Urothelium cell line (cell line): ENCODE results near the gene SELENOK.
A peak's percentile ranks its signal among the peaks of the same experiment; 100 is the strongest.
"Not testable (repeated sequence)": the region's sequence is repeated elsewhere in the genome, so short reads cannot be mapped to it uniquely, and the experiment has no call there.

Experiments used
- DNase-seq: peaks from one replicate; pipeline ENCODE4 v3.0.0; 2011; ENCODE audit warnings: low spot score, mixed read lengths
- FAIRE-seq: peaks from 2 replicates; lab custom pipeline; 2011; peaks lifted over from hg19 to GRCh38; lab: Jason Lieb, UNC

Gene SELENOK

GRCh38 chr3:53891497-53892285 lies at the start of gene SELENOK:
TSS of gene SELENOK (minus strand) at chr3:53891859.
- DNase-seq: peak; percentile 97
- peak; percentile 82 for FAIRE-seq

DNA sequence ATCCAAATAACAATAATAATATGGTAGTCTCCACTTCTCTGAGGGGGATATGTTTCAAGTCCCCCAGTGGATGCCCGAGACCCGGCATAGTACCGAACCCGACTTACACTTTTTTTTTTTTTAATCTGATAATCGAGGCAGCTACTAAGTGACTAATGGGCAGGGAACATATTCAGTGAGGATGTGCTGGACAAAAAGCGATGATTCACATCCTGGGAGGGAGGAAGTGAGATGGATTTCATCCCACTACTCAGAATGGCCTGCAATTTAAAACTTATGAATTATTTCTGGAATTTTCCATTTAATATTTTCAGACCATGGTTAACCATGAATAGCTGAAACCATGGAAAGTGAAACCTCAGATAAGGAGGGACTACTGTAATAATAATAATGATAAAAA lies 49.5 kb upstream of the SELENOK start:
- FAIRE-seq: no peak

GRCh38 chr3:53940623-53941022 lies 49.0 kb upstream of the SELENOK start:
- DNase-seq (no peak), FAIRE-seq (no peak)

More for the DNA sequence above, 49.5 kb upstream of the SELENOK start:
- peak; percentile 36 for DNase-seq

- FAIRE-seq (no peak), DNase-seq (no peak)
Measured at GRCh38 chr3:53939813-53940212, 48.2 kb upstream of the SELENOK start.

- DNase-seq: no peak
- no peak for FAIRE-seq
Measured at GRCh38 chr3:53939086-53939582, 47.5 kb upstream of the SELENOK start.

GRCh38 chr3:53938645-53939044 lies 47.0 kb upstream of the SELENOK start:
- FAIRE-seq (no peak), DNase-seq (peak; percentile 45)

- DNase-seq (no peak), FAIRE-seq (no peak)
Measured at GRCh38 chr3:53936347-53936746, 44.7 kb upstream of the SELENOK start.

- FAIRE-seq (no peak), DNase-seq (no peak)
Measured at GRCh38 chr3:53935283-53935901, 43.7 kb upstream of the SELENOK start.

- DNase-seq, FAIRE-seq: not testable (repeated sequence)
Measured at GRCh38 chr3:53927208-53927872, 35.7 kb upstream of the SELENOK start.

DNA sequence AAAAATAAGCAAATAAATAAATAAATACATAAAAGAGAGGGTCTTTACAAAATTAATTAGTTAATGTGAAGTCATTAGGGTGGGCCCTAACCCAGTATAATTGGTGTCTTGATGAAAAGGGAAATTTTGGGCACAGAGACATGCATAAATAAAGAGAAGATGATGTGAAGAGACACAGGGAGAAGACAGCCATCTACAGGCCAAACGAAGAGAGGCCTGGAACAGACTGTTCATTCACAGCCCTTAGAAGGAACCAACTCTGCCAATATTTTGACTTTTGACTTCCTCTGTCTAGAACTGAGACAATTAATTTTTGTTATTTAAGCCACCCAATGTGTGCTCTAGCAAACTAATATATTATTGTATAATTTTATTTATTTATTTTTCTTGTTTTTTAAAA lies 29.6 kb upstream of the SELENOK start:
- no peak for FAIRE-seq
- DNase-seq: no peak

- DNase-seq (no peak), FAIRE-seq (no peak)
Measured at GRCh38 chr3:53919741-53920140, 28.1 kb upstream of the SELENOK start.

DNA sequence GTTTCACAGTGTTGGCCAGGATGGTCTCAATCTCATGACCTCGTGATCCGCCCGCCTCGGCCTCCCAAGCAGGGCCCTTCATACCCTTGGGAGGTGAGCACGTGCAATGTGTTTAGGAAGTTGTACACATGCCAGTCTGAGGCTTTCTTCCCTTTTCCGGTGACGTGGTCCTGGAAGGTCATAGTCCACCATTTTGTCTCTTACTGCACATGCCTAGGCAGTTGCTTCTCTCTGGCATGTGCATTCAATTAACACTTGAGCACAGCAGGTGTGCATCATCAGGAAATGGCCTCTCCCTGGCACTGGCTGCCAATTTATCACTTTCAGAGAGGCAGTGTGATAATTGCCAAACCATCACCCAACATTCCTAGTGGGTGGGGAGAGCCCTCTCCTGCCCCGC lies 21.7 kb upstream of the SELENOK start:
- DNase-seq: no peak
- no peak for FAIRE-seq

DNA sequence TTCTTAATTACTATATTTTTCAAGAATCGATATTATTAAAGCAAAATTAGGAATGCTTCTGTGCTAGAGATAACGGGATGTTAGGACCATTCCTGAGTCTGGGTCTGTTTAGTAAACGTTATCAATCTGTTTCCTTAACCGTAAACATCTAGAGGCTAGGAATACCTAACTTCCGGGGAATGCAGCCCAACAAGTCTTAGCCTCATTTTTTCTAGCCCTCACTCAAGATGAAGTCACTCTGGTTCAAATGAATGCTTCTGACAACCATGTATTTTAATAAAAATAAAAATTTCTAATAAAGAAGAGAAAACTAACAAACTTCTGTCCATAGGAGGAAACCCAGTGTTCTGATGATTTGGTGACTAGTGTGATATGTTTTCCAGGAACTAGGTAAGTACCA lies 11.1 kb upstream of the SELENOK start:
- no peak for FAIRE-seq
- DNase-seq: no peak

DNA sequence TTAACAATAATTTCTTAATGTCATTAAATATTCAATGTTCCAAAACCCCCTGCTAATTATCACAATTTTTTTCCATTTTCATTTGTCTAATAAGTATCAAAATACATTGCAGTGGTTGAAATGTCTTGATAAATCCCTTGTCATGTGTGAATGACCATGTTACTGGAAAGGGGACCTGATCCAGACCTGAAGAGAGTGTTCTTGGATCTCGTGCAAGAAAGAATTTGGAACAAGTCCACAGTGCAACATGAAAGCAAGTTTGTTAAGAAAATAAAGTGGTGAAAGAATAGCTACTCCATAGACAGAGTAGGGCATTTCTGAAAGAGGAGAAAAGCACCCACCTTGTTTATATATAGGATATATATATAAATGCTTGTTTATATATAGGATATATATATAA lies 10.4 kb upstream of the SELENOK start:
- FAIRE-seq (no peak), DNase-seq (no peak)

DNA sequence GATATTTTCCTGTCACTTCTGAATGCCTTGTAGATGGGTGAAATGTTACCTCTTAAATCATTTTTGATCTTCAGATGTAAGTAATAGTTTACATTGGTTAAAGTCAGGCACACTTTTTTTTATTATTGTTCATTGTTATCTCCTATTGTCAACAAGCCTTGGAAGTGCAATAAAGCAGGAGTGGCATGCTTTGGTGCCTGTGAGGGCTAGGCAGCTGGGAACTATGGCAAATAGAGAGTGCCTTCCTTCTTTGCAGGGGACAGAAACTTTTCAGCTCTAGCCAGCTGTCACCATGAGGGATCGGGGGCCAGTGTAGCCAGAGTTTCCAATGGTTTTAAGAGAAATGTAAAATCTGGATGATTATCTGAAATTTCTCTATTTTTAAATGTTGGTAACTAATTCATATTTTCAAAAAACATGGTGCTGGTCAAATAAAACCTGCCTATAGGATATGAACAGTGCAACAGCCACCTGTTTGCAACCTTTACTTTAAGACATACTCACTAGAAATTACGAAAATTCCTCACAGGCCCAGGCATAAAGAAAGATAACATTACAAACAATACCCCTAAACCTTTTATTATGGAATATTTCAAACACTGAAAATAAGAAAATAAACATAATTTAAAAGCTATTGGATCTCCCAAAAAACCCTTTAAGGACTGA lies 9.1 kb upstream of the SELENOK start:
- no peak for FAIRE-seq
- DNase-seq: no peak

- FAIRE-seq (no peak), DNase-seq (no peak)
Measured at GRCh38 chr3:53899750-53900149, 8.1 kb upstream of the SELENOK start.

DNA sequence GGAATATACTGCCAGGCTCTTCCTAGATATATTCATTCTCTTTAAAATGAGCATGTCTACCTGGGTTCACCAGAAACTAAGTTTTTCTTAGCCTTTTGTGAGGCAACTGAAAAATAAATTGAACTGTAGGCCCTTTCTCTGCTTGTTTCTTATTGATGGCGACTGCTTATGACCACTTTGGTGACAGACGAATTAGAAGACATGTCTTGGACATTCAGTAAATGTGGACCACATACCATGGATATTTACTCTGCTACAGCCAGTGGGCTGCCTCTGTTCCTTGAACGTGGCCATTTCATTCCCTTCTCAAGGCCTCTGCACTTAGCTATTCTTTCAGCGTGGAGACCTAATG lies 603 bp upstream of the SELENOK start:
- DNase-seq (no peak), FAIRE-seq (no peak)

- FAIRE-seq (no peak), DNase-seq (no peak)
Measured at GRCh38 chr3:53890726-53891475, 758 bp downstream of the SELENOK start.

GRCh38 chr3:53888232-53888631 lies 3.4 kb downstream of the SELENOK start:
- DNase-seq (no peak), FAIRE-seq (no peak)

DNA sequence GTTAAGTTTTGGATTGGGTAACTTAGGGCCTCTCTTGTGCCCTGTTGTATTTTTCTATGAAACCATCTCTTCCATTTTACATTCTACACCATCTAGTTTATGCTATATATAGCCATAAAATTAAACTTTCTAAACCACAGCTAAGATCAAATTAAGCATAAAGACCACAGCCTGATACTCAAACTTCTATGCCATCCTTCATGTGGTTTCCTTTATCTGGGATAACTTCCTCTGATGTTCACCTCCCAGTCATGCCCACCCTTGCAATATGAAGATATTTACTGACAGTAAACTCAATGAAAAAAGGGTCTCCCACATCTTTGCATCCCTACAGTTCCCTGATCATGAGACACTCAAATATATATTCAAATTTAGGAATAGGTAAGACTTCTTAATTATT lies 4.2 kb downstream of the SELENOK start:
- no peak for DNase-seq
- FAIRE-seq: no peak

GRCh38 chr3:53885239-53885638 lies 6.4 kb downstream of the SELENOK start:
- FAIRE-seq (no peak), DNase-seq (no peak)
